ENCODE measurements around the gene ABLIM2. TPM values are rescaled to one million over a fixed set of nuclear protein-coding genes. Genes with fewer than 3 reads are reported as not detected.

ABLIM2 gene
- total and polyA plus RNA-seq, 10 of the 15 experiments (the other 5 are each of a cell fraction or from before 2014, with no cell fraction given), result 0.03 to 0.15 (median 0.05) TPM; not detected in 7

- Histone ChIP-seq H4K20me1 (ENCODE audit: control insufficient read depth, insufficient read depth) (no peaks in the 10 kb centered on the region), H3K4me3 (no peak overlapping the region), H3K27ac (ENCODE audit: control insufficient read depth, insufficient read depth) (no peak overlapping the region), H2AFZ (ENCODE audit: control insufficient read depth, low read depth, low read length) (no peak overlapping the region), H3K4me2 (ENCODE audit: control insufficient read depth, insufficient read depth) (no peak overlapping the region), H3K9ac (ENCODE audit: control insufficient read depth, insufficient read depth, low read length) (no peak overlapping the region), H3K36me3 (ENCODE audit: control insufficient read depth in 2 of 2, insufficient read depth in 2 of 2, low read length in 1 of 2) (no peaks in the 10 kb centered on the region), H3K4me1 (ENCODE audit: control insufficient read depth, insufficient read depth, low read length) (no peaks in the 10 kb centered on the region), H3K27me3 (replicated peaks in 1 of 2; ENCODE audit: control insufficient read depth in 2 of 2, insufficient read depth in 2 of 2, low read length in 1 of 2) (no peaks in the 10 kb centered on the region; a peak in 1 of 4 replicates), H3K9me3 (replicated peaks; ENCODE audit: control insufficient read depth, insufficient read depth, low read length) (no peaks in the 10 kb centered on the region), H3K79me2 (ENCODE audit: control insufficient read depth, insufficient read depth, low read length) (no peaks in the 10 kb centered on the region)
- ChIA-PET CTCF (interaction anchor here (1.3 to 8.7 kb wide), 3 partner anchors 11 to 193 kb away, joined by 4 to 104 read pairs (median 6); no protein-coding TSS in a partner anchor), RAD21 (ENCODE audit: unreplicated experiment) (interaction anchor here (1.2 kb wide), 1 partner anchor 184 kb away, joined by 5 read pairs; no protein-coding TSS in a partner anchor), POLR2A (no interaction called here), SMC1A (ENCODE audit: uncharacterized antibody, unreplicated experiment) (interaction anchor here (1.3 to 1.5 kb wide), 3 partner anchors 181 to 184 kb away, joined by 3 to 4 read pairs (median 3); no protein-coding TSS in a partner anchor)
- no peak for DNase-seq (ENCODE audit: low read depth, low spot score)
- no peak for FAIRE-seq
- no peak for ATAC-seq
- in situ Hi-C loops (cut with MboI), result loop anchor here (5.0 kb wide), 1 partner anchor 184 kb away; no protein-coding TSS in a partner anchor
- WGBS (ENCODE audit: insufficient coverage, insufficient replicate concordance, low lambda C conversion rate, missing lambda C conversion rate), result 27% methylated on average over 21 of the region's 21 CpGs
- no TSS peak for BruUV-seq (replicated peaks)
- intact Hi-C loops (cut with micrococcal nuclease; ENCODE audit: unreplicated experiment), result loop anchor here (5.0 kb wide), 1 partner anchor 224 kb away; no protein-coding TSS in a partner anchor
- TF ChIP-seq, protein P1, sequence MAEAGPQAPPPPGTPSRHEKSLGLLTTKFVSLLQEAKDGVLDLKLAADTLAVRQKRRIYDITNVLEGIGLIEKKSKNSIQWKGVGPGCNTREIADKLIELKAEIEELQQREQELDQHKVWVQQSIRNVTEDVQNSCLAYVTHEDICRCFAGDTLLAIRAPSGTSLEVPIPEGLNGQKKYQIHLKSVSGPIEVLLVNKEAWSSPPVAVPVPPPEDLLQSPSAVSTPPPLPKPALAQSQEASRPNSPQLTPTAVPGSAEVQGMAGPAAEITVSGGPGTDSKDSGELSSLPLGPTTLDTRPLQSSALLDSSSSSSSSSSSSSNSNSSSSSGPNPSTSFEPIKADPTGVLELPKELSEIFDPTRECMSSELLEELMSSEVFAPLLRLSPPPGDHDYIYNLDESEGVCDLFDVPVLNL (IDR thresholded peaks at IDR 0.05; ENCODE audit: low read depth, low read length), result no peak
- TF ChIP-seq ZSCAN29 (IDR thresholded peaks at IDR 0.05) (no peak), NRF1 (conservative IDR thresholded peaks at IDR 0.05; ENCODE audit: low read depth, low read length) (no peak), FOXK2 (IDR thresholded peaks at IDR 0.05) (no peak), ZBTB33 (IDR thresholded peaks at IDR 0.05) (no peak), BHLHE40 (IDR thresholded peaks at IDR 0.05; ENCODE audit: borderline replicate concordance in 1 of 2, low read depth in 2 of 2, low read length in 1 of 2) (no peak), PRDM15 (CRISPR knock-in tag; IDR thresholded peaks at IDR 0.05) (no peak), PAX5 (IDR thresholded peaks at IDR 0.05; ENCODE audit: borderline replicate concordance, low read depth, low read length) (no peak), RFX5 (IDR thresholded peaks at IDR 0.05; ENCODE audit: low read depth, low read length) (no peak), MTA3 (IDR thresholded peaks at IDR 0.05; ENCODE audit: borderline replicate concordance, low read length) (no peak), POU2F2 (IDR thresholded peaks at IDR 0.05; ENCODE audit: borderline replicate concordance, low read depth, low read length) (no peak), NFIC (IDR thresholded peaks at IDR 0.05; ENCODE audit: low read depth, low read length) (no peak), PAX8 (IDR thresholded peaks at IDR 0.05) (no peak)
- TF ChIP-seq, protein P2, sequence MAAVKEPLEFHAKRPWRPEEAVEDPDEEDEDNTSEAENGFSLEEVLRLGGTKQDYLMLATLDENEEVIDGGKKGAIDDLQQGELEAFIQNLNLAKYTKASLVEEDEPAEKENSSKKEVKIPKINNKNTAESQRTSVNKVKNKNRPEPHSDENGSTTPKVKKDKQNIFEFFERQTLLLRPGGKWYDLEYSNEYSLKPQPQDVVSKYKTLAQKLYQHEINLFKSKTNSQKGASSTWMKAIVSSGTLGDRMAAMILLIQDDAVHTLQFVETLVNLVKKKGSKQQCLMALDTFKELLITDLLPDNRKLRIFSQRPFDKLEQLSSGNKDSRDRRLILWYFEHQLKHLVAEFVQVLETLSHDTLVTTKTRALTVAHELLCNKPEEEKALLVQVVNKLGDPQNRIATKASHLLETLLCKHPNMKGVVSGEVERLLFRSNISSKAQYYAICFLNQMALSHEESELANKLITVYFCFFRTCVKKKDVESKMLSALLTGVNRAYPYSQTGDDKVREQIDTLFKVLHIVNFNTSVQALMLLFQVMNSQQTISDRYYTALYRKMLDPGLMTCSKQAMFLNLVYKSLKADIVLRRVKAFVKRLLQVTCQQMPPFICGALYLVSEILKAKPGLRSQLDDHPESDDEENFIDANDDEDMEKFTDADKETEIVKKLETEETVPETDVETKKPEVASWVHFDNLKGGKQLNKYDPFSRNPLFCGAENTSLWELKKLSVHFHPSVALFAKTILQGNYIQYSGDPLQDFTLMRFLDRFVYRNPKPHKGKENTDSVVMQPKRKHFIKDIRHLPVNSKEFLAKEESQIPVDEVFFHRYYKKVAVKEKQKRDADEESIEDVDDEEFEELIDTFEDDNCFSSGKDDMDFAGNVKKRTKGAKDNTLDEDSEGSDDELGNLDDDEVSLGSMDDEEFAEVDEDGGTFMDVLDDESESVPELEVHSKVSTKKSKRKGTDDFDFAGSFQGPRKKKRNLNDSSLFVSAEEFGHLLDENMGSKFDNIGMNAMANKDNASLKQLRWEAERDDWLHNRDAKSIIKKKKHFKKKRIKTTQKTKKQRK (IDR thresholded peaks at IDR 0.05; ENCODE audit: low read depth, low read length), result no peak
Measured at GRCh38 chr4:7985891-7986441, 172.6 kb downstream of the ABLIM2 start.
